Activated CD8-positive, alpha-beta T cell treated with anti-CD3 and anti-CD28 coated beads for 36 hours (primary cell): ENCODE data around the gene OLFML2A. TPM values are rescaled to one million over a fixed set of nuclear protein-coding genes. Genes with fewer than 3 reads are reported as not detected.

Experiments used
- ATAC-seq: fragments of 200-7000 bp; cut with Tn5 transposase; one replicate; pipeline ENCODE4 v1.10.0; 2021; ENCODE audit warnings: mild to moderate bottlenecking, moderate library complexity
- CTCF ChIA-PET: fragments of 350-600 bp; sonication (Branson Sonifier 250); formaldehyde crosslinking; loops from one replicate; lab custom pipeline; 2021; ENCODE audit warnings: antibody characterized with exemption; lab: Charles Lee
- POLR2A ChIA-PET: fragments of 350-600 bp; sonication (Branson Sonifier 250); formaldehyde crosslinking; loops from one replicate; lab custom pipeline; 2021; ENCODE audit warnings: antibody characterized with exemption; lab: Charles Lee
- DNase-seq: peaks from one replicate; pipeline ENCODE4 v3.0.0-alpha.2; 2020
- H3K27ac Mint-ChIP-seq: one replicate; pipeline ENCODE4 v1.8.0; 2021; ENCODE audit warnings: mild to moderate bottlenecking, mixed read lengths
- H3K27me3 Mint-ChIP-seq: one replicate; pipeline ENCODE4 v1.8.0; 2021; ENCODE audit warnings: mixed read lengths
- H3K36me3 Mint-ChIP-seq: one replicate; pipeline ENCODE4 v1.8.0; 2021; ENCODE audit warnings: low read depth, mixed read lengths
- H3K4me1 Mint-ChIP-seq: one replicate; pipeline ENCODE4 v1.8.0; 2021; ENCODE audit warnings: low read depth, mixed read lengths
- H3K4me3 Mint-ChIP-seq: one replicate; pipeline ENCODE4 v1.8.0; 2021; ENCODE audit warnings: mild to moderate bottlenecking, moderate library complexity, mixed read lengths
- H3K9me3 Mint-ChIP-seq: one replicate; pipeline ENCODE4 v1.8.0; 2021; ENCODE audit warnings: mixed read lengths
- CTCF ChIP-seq: fragments of 200-600 bp; IDR thresholded peaks from one replicate; pipeline ENCODE4 v1.8.0; 2022; ENCODE audit warnings: antibody characterized with exemption, mild to moderate bottlenecking
- intact Hi-C: fragments of 100-400 bp; cut with micrococcal nuclease; formaldehyde crosslinking; loops from one replicate; pipeline ENCODE4 v1.10.0; 2022
- total RNA-seq, 2 experiments: library from RNA; stranded (reverse); gene quantifications; one replicate each; pipeline ENCODE4 v1.2.3, GENCODE V29; 2021

The OLFML2A gene
- total RNA-seq, 2 experiments from 2014 or later, result not detected

DNA sequence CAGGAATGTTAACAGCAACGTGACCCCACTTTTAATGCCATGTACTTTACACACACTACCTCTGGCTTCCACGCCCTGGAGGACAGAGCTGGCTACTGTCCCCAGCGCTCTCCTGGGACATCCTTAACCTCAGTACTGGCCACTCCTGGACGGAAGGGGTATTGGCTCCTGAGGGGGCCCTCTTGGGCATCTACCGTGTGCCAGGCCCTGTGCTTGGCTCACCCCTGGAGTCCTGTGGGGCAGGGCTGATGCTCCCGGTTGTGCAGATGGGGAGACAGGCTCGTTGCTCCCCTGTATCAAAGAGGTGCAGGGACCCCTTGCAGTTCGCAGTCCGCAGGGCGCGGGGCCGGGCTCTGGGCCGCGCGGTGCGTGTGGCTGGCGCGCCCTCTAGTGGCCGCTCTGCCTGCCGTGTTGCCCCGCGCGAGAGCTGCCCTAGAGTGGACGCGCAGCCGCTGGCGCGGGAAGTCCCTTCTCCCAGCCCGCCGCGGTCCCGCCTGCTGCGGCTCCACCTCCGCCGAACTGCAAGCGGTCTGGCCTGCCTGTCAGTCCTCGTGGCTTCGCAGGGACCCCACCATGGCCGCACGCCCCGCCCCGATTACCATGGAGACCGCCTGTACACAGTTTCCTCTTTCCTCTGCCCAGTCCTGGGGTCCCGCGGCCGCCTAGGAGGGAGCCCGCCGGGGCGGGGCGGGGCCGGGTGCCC, 76.0 kb downstream of the OLFML2A start, which contains the start of gene WDR38:
WDR38 (plus strand) TSS at position 632 of the 703 bp plus-strand sequence. CDS start 72 bp downstream, outside the sequence.
- intact Hi-C loops, result loop anchor here (1.0 kb wide), 1 partner anchor 79 kb away; no protein-coding TSS in a partner anchor
- H3K36me3 Mint-ChIP-seq, result peaks cover 9% of the 10 kb centered on the region

DNA sequence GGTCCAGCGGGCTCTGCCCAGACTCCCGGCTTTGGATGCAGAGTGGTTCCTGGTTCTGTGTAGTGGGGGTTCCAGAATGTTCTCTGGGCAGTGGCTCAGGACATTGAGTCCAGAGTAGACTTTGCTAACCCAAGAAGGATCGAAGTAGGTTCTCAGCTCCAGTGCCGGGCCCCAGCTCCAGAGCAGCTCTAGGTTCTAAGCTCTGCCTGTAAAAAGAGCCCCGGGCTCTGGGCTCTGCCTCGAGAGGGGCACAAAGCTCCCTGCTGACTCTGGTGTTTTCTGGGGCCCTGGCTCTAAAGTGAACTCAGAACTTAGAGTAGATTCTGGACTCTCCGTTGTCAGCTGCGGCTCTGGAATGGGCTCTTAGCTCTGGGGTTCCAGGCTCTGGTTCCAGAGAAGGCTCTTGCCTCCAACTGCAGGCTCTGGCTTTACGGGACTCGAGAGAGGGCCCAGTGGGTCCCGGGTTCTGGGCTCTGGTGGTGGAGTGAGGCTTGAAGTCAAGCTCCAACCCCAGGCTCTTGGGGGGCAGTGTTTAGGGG, 76.7 kb downstream of the OLFML2A start:
- ChIA-PET CTCF (interaction anchor here (0.5 to 10.3 kb wide), 39 partner anchors 9 to 436 kb away, joined by 3 to 431 read pairs (median 4); partner anchors contain the start of genes ARPC5L, NR6A1, OLFML2A and RPL35), POLR2A (interaction anchor here (1.1 to 12.4 kb wide), 4 partner anchors 8 to 81 kb away, joined by 5 to 280 read pairs (median 64); partner anchors contain the start of genes ARPC5L, NR6A1 and RPL35)
- no peak for DNase-seq
- Mint-ChIP-seq H3K27ac (no peak overlapping the region), H3K4me3 (peak overlapping the region; percentile 46), H3K9me3 (no peaks in the 10 kb centered on the region), H3K4me1 (peaks cover 26% of the 10 kb centered on the region), H3K36me3 (peaks cover 16% of the 10 kb centered on the region), H3K27me3 (peaks cover 16% of the 10 kb centered on the region)
- TF ChIP-seq CTCF, result no peak
- intact Hi-C loops, result loop anchor here (1.0 kb wide), 1 partner anchor 79 kb away; no protein-coding TSS in a partner anchor
- no peak for ATAC-seq

More for the DNA sequence above, 76.0 kb downstream of the OLFML2A start, which contains the start of gene WDR38:
- Mint-ChIP-seq H3K27ac (no peak within 1 kb of the TSS), H3K4me3 (peak within 1 kb of the TSS; percentile 46), H3K4me1 (peaks cover 20% of the 10 kb centered on the region), H3K9me3 (no peaks in the 10 kb centered on the region), H3K27me3 (peaks cover 19% of the 10 kb centered on the region)
- CTCF ChIA-PET, result interaction anchor here (0.5 to 10.3 kb wide), 51 partner anchors 10 to 448 kb away, joined by 3 to 431 read pairs (median 4); partner anchors contain the start of genes ARPC5L, NR6A1, OLFML2A and RPL35
- ATAC-seq (peak; percentile 81), DNase-seq (peak; percentile 91)
- POLR2A ChIA-PET, result interaction anchor here (0.7 to 12.4 kb wide), 7 partner anchors 8 to 389 kb away, joined by 3 to 280 read pairs (median 5); partner anchors contain the start of genes ARPC5L, NR6A1 and RPL35
- TF ChIP-seq CTCF, result peak; percentile 100

- intact Hi-C loops, result no loop called here
- H3K27ac Mint-ChIP-seq, result no peak overlapping the region
- H3K4me1 Mint-ChIP-seq, result peaks cover 28% of the 10 kb centered on the region
- no peak for ATAC-seq
- no peak for TF ChIP-seq CTCF
- CTCF ChIA-PET, result interaction anchor here (0.6 to 10.3 kb wide), 26 partner anchors 9 to 308 kb away, joined by 3 to 431 read pairs (median 6); partner anchors contain the start of genes ARPC5L, NR6A1, OLFML2A and RPL35
- DNase-seq, result no peak
- no peak overlapping the region for H3K4me3 Mint-ChIP-seq
- H3K9me3 Mint-ChIP-seq, result no peaks in the 10 kb centered on the region
- H3K27me3 Mint-ChIP-seq, result peaks cover 14% of the 10 kb centered on the region
- H3K36me3 Mint-ChIP-seq, result peaks cover 21% of the 10 kb centered on the region
- POLR2A ChIA-PET, result interaction anchor here (1.1 to 12.4 kb wide), 4 partner anchors 7 to 82 kb away, joined by 5 to 280 read pairs (median 64); partner anchors contain the start of genes ARPC5L, NR6A1 and RPL35
These were observed 77.2 kb downstream of the OLFML2A start for GRCh38 chr9:124854161-124854560.

GRCh38 chr9:124854822-124855221, 77.9 kb downstream of the OLFML2A start:
- peaks cover 12% of the 10 kb centered on the region for H3K27me3 Mint-ChIP-seq
- H3K36me3 Mint-ChIP-seq, result peaks cover 27% of the 10 kb centered on the region
- H3K27ac Mint-ChIP-seq, result no peak overlapping the region
- DNase-seq (no peak), ATAC-seq (no peak)
- peaks cover 34% of the 10 kb centered on the region for H3K4me1 Mint-ChIP-seq
- intact Hi-C loops, result no loop called here
- ChIA-PET POLR2A (interaction anchor here (1.1 to 12.4 kb wide), 4 partner anchors 10 to 83 kb away, joined by 5 to 280 read pairs (median 62); partner anchors contain the start of gene NR6A1), CTCF (interaction anchor here (0.9 to 10.3 kb wide), 7 partner anchors 8 to 237 kb away, joined by 3 to 431 read pairs (median 24); partner anchors contain the start of genes ARPC5L, NR6A1, OLFML2A and RPL35)
- no peaks in the 10 kb centered on the region for H3K9me3 Mint-ChIP-seq
- no peak for TF ChIP-seq CTCF
- no peak overlapping the region for H3K4me3 Mint-ChIP-seq
